Measurements from ENCODE around the gene FSTL4.

The FSTL4 gene

DNA sequence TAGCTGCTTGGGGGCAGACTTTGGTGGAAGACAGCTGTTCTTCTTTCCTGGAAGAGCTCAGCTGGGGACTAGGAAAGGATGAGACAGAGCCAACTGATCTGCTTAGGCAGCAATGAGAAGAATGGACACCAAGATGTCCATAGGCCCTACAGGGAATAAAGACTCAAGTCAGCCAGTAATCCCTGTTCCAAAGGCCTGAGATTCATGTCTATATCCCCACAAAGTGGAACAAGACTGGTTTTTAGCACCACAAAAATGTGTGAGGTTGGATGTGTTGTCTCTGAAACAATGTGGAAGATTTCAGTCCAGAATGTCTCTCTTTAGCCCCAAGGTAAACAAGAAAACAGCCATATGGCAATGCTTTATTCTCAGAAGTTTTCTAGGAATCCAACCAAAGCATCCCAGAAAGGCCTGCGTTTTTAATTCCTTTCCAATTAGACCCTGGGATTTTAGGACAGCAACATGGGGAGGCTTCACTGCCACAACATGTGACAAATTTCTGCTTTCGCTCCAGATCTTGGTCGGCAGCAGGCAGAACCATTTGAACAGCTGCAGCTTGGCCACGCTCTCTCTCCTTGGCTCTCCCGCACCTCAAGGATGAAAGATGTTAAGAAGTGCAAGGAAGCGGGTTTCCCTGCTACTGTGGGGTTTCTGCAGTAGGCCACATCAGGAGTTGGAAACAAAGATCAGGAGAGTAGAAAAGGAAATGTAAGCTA, 245.1 kb downstream of the FSTL4 start:
- no peak overlapping the region for H3K4me3 ChIP-seq (ENCODE audit: low read length)

DNA sequence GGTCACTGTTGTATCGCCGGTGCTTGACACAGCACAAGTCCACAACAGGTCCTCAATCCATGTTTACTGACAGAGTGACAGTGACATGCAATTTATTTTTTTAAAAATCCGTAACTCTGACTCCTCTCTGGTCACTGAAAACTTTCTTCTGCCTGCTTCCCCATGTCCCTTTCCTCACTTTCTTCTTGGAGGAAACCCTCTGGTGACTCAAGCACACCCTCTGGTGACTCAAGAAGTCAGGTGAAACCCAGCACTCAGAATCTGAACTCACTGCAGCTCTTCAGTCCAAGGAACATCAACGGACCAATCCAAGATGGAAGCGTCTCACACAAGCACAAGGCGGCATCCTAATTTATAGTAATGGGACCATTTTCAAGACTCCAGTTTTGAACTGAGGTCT, 245.9 kb downstream of the FSTL4 start:
- no peaks in the 10 kb centered on the region for H3F3A ChIP-seq (ENCODE audit: insufficient read depth, low read length)
- no peaks in the 10 kb centered on the region for H4K20me1 ChIP-seq (ENCODE audit: insufficient read depth, low read length)
- H3K4me2 ChIP-seq (ENCODE audit: low read depth, low read length), result no peak overlapping the region
- H3K27me3 ChIP-seq (replicated peaks; ENCODE audit: insufficient read depth, low read length), result no peaks in the 10 kb centered on the region
- H2AFZ ChIP-seq (ENCODE audit: low read length), result no peak overlapping the region
- no peak overlapping the region for H3K4me3 ChIP-seq (ENCODE audit: low read length)
- H3K36me3 ChIP-seq (replicated peaks; ENCODE audit: insufficient read depth, low read length), result no peaks in the 10 kb centered on the region
- H3K27ac ChIP-seq (ENCODE audit: low read length), result no peak overlapping the region
- no peaks in the 10 kb centered on the region for H3K79me2 ChIP-seq (ENCODE audit: low read length)
- H3K9ac ChIP-seq (ENCODE audit: low read length), result no peak overlapping the region
- H3K9me2 ChIP-seq (replicated peaks; ENCODE audit: insufficient read depth, low read length), result no peaks in the 10 kb centered on the region
- no peaks in the 10 kb centered on the region for H3K9me3 ChIP-seq (replicated peaks; ENCODE audit: insufficient read depth, low read length)
- no peak for TF ChIP-seq EZH2phosphoT487 (IDR thresholded peaks at IDR 0.05; ENCODE audit: low read length)
- TF ChIP-seq, protein P1, sequence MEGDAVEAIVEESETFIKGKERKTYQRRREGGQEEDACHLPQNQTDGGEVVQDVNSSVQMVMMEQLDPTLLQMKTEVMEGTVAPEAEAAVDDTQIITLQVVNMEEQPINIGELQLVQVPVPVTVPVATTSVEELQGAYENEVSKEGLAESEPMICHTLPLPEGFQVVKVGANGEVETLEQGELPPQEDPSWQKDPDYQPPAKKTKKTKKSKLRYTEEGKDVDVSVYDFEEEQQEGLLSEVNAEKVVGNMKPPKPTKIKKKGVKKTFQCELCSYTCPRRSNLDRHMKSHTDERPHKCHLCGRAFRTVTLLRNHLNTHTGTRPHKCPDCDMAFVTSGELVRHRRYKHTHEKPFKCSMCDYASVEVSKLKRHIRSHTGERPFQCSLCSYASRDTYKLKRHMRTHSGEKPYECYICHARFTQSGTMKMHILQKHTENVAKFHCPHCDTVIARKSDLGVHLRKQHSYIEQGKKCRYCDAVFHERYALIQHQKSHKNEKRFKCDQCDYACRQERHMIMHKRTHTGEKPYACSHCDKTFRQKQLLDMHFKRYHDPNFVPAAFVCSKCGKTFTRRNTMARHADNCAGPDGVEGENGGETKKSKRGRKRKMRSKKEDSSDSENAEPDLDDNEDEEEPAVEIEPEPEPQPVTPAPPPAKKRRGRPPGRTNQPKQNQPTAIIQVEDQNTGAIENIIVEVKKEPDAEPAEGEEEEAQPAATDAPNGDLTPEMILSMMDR (IDR thresholded peaks at IDR 0.05; ENCODE audit: low read length), result no peak
- no peak for TF ChIP-seq EZH2 (optimal IDR thresholded peaks at IDR 0.05; ENCODE audit: low read depth, low read length)
- no peaks in the 10 kb centered on the region for H3K4me1 ChIP-seq (ENCODE audit: low read length)
- no peak for DNase-seq

More for the DNA sequence above, 245.1 kb downstream of the FSTL4 start:
- no peaks in the 10 kb centered on the region for H3F3A ChIP-seq (ENCODE audit: insufficient read depth, low read length)
- no peaks in the 10 kb centered on the region for H3K36me3 ChIP-seq (replicated peaks; ENCODE audit: insufficient read depth, low read length)
- TF ChIP-seq EZH2 (optimal IDR thresholded peaks at IDR 0.05; ENCODE audit: low read depth, low read length) (no peak), EZH2phosphoT487 (IDR thresholded peaks at IDR 0.05; ENCODE audit: low read length) (no peak)
- TF ChIP-seq, protein P1 (IDR thresholded peaks at IDR 0.05; ENCODE audit: low read length), result no peak
- no peaks in the 10 kb centered on the region for H3K27me3 ChIP-seq (replicated peaks; ENCODE audit: insufficient read depth, low read length)
- H3K9me2 ChIP-seq (replicated peaks; ENCODE audit: insufficient read depth, low read length), result no peaks in the 10 kb centered on the region
- H3K9ac ChIP-seq (ENCODE audit: low read length), result no peak overlapping the region
- no peak overlapping the region for H3K4me2 ChIP-seq (ENCODE audit: low read depth, low read length)
- no peaks in the 10 kb centered on the region for H4K20me1 ChIP-seq (ENCODE audit: insufficient read depth, low read length)
- DNase-seq, result no peak
- H3K27ac ChIP-seq (ENCODE audit: low read length), result no peak overlapping the region
- no peaks in the 10 kb centered on the region for H3K4me1 ChIP-seq (ENCODE audit: low read length)
- H3K79me2 ChIP-seq (ENCODE audit: low read length), result no peaks in the 10 kb centered on the region
- no peak overlapping the region for H2AFZ ChIP-seq (ENCODE audit: low read length)
- H3K9me3 ChIP-seq (replicated peaks; ENCODE audit: insufficient read depth, low read length), result no peaks in the 10 kb centered on the region

DNA sequence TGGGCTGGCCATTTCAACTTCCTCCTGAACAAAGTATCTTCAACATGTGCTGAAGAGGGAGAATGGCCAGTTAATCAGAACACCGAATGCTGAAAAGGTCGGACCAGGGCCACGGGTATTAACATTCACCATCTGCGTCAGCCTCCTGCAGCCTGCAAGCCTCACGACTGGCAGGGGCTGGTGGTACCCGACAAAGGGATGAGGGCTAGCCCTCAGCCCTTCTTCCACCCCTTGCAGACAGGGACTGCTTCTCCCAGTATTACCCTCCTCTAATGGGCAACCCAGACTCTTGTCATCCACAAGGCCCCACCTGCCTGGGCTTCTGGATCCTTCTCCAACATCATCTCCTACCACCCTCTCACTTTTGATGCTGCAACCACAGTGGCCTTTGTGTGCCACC, 246.6 kb downstream of the FSTL4 start:
- no peak for DNase-seq
- no peak overlapping the region for H3K4me3 ChIP-seq (ENCODE audit: low read length)
- H3K9me2 ChIP-seq (replicated peaks; ENCODE audit: insufficient read depth, low read length), result no peaks in the 10 kb centered on the region
- no peaks in the 10 kb centered on the region for H3K9me3 ChIP-seq (replicated peaks; ENCODE audit: insufficient read depth, low read length)
- no peaks in the 10 kb centered on the region for H3K4me1 ChIP-seq (ENCODE audit: low read length)
- H2AFZ ChIP-seq (ENCODE audit: low read length), result no peak overlapping the region
- H4K20me1 ChIP-seq (ENCODE audit: insufficient read depth, low read length), result no peaks in the 10 kb centered on the region
- no peaks in the 10 kb centered on the region for H3K36me3 ChIP-seq (replicated peaks; ENCODE audit: insufficient read depth, low read length)
- H3K4me2 ChIP-seq (ENCODE audit: low read depth, low read length), result no peak overlapping the region
- TF ChIP-seq, protein P1 (IDR thresholded peaks at IDR 0.05; ENCODE audit: low read length), result no peak
- TF ChIP-seq EZH2phosphoT487 (IDR thresholded peaks at IDR 0.05; ENCODE audit: low read length) (no peak), EZH2 (optimal IDR thresholded peaks at IDR 0.05; ENCODE audit: low read depth, low read length) (no peak)
- H3K27me3 ChIP-seq (replicated peaks; ENCODE audit: insufficient read depth, low read length), result no peaks in the 10 kb centered on the region
- no peak overlapping the region for H3K27ac ChIP-seq (ENCODE audit: low read length)
- no peaks in the 10 kb centered on the region for H3F3A ChIP-seq (ENCODE audit: insufficient read depth, low read length)
- no peaks in the 10 kb centered on the region for H3K79me2 ChIP-seq (ENCODE audit: low read length)
- H3K9ac ChIP-seq (ENCODE audit: low read length), result no peak overlapping the region
